ENCODE measurements around the gene FAM163B. TPM values are rescaled to one million over a fixed set of nuclear protein-coding genes. Genes with fewer than 3 reads are reported as not detected.

The FAM163B gene
- total RNA-seq, 1 experiment from 2014 or later = not detected

- no peaks in the 10 kb centered on the region for H3K4me1 Mint-ChIP-seq (ENCODE audit: insufficient read depth, unreplicated experiment)
- no TSS peak for BruUV-seq (replicated peaks)
- POLR2A ChIA-PET = no interaction called here
- H3K4me3 Mint-ChIP-seq (ENCODE audit: unreplicated experiment) = no peak overlapping the region
- no peak for TF ChIP-seq CTCF (IDR thresholded peaks at IDR 0.05; ENCODE audit: unreplicated experiment)
- DNase-seq (ENCODE audit: unreplicated experiment) = no peak
- CTCF ChIA-PET = no interaction called here
- H3K9me3 Mint-ChIP-seq (ENCODE audit: unreplicated experiment) = no peaks in the 10 kb centered on the region
- H3K27ac Mint-ChIP-seq (ENCODE audit: low read depth, unreplicated experiment) = no peak overlapping the region
- no peaks in the 10 kb centered on the region for H3K36me3 Mint-ChIP-seq (ENCODE audit: insufficient read depth, unreplicated experiment)
- intact Hi-C loops (cut with micrococcal nuclease) = no loop called here
- peaks cover 89% of the 10 kb centered on the region for H3K27me3 Mint-ChIP-seq (ENCODE audit: insufficient read depth, unreplicated experiment)
Measured at GRCh38 chr9:133612051-133612450, 2.9 kb upstream of the FAM163B start.

- H3K27me3 Mint-ChIP-seq (ENCODE audit: insufficient read depth, unreplicated experiment) = peaks cover 94% of the 10 kb centered on the region
- DNase-seq (ENCODE audit: unreplicated experiment) = no peak
- no peaks in the 10 kb centered on the region for H3K4me1 Mint-ChIP-seq (ENCODE audit: insufficient read depth, unreplicated experiment)
- intact Hi-C loops (cut with micrococcal nuclease) = no loop called here
- H3K27ac Mint-ChIP-seq (ENCODE audit: low read depth, unreplicated experiment) = no peak overlapping the region
- BruUV-seq (replicated peaks) = no TSS peak
- no peak for TF ChIP-seq CTCF (IDR thresholded peaks at IDR 0.05; ENCODE audit: unreplicated experiment)
- no peak overlapping the region for H3K4me3 Mint-ChIP-seq (ENCODE audit: unreplicated experiment)
- H3K36me3 Mint-ChIP-seq (ENCODE audit: insufficient read depth, unreplicated experiment) = no peaks in the 10 kb centered on the region
- ChIA-PET CTCF (interaction anchor here (0.5 kb wide), 1 partner anchor 13 kb away, joined by 4 read pairs; no protein-coding TSS in a partner anchor), POLR2A (interaction anchor here (0.6 to 0.7 kb wide), 2 partner anchors 169 to 1500 kb away, joined by 3 to 5 read pairs; no protein-coding TSS in a partner anchor)
- H3K9me3 Mint-ChIP-seq (ENCODE audit: unreplicated experiment) = no peaks in the 10 kb centered on the region
Measured at GRCh38 chr9:133610845-133611244, 1.7 kb upstream of the FAM163B start.

- H3K27ac Mint-ChIP-seq (ENCODE audit: low read depth, unreplicated experiment) = no peak overlapping the region
- no peaks in the 10 kb centered on the region for H3K4me1 Mint-ChIP-seq (ENCODE audit: insufficient read depth, unreplicated experiment)
- no peak for TF ChIP-seq CTCF (IDR thresholded peaks at IDR 0.05; ENCODE audit: unreplicated experiment)
- POLR2A ChIA-PET = no interaction called here
- H3K9me3 Mint-ChIP-seq (ENCODE audit: unreplicated experiment) = no peaks in the 10 kb centered on the region
- intact Hi-C loops (cut with micrococcal nuclease) = no loop called here
- no peak for DNase-seq (ENCODE audit: unreplicated experiment)
- H3K4me3 Mint-ChIP-seq (ENCODE audit: unreplicated experiment) = no peak overlapping the region
- peaks cover 94% of the 10 kb centered on the region for H3K27me3 Mint-ChIP-seq (ENCODE audit: insufficient read depth, unreplicated experiment)
- CTCF ChIA-PET = no interaction called here
- no peaks in the 10 kb centered on the region for H3K36me3 Mint-ChIP-seq (ENCODE audit: insufficient read depth, unreplicated experiment)
- BruUV-seq (replicated peaks) = no TSS peak
Measured at GRCh38 chr9:133608889-133609288, 300 bp downstream of the FAM163B start.

- CTCF ChIA-PET = no interaction called here
- intact Hi-C loops (cut with micrococcal nuclease) = no loop called here
Measured at GRCh38 chr9:133608382-133608781, 807 bp downstream of the FAM163B start.

More at GRCh38 chr9:133608382-133608781, 807 bp downstream of the FAM163B start:
- Mint-ChIP-seq H3K27ac (ENCODE audit: low read depth, unreplicated experiment) (no peak overlapping the region), H3K4me3 (ENCODE audit: unreplicated experiment) (no peak overlapping the region), H3K4me1 (ENCODE audit: insufficient read depth, unreplicated experiment) (no peaks in the 10 kb centered on the region), H3K27me3 (ENCODE audit: insufficient read depth, unreplicated experiment) (peaks cover 93% of the 10 kb centered on the region), H3K9me3 (ENCODE audit: unreplicated experiment) (no peaks in the 10 kb centered on the region), H3K36me3 (ENCODE audit: insufficient read depth, unreplicated experiment) (no peaks in the 10 kb centered on the region)
- TF ChIP-seq CTCF (IDR thresholded peaks at IDR 0.05; ENCODE audit: unreplicated experiment) = no peak
- no peak for DNase-seq (ENCODE audit: unreplicated experiment)
- POLR2A ChIA-PET = no interaction called here
- BruUV-seq (replicated peaks) = no TSS peak
